Measurements from ENCODE around the gene TSR1.

TSR1 gene

GRCh38 chr17:2379489-2380225 is 43.4 kb upstream of the TSR1 start:
- no peak for TF ChIP-seq CTCF (conservative IDR thresholded peaks at IDR 0.05; ENCODE audit: low read length)

GRCh38 chr17:2378905-2379304 is 42.6 kb upstream of the TSR1 start:
- no peak overlapping the region for H3K4me3 ChIP-seq (ENCODE audit: low read length)
- TF ChIP-seq CTCF (conservative IDR thresholded peaks at IDR 0.05; ENCODE audit: low read length) = no peak
- DNase-seq (ENCODE audit: low read depth) = no peak

More at GRCh38 chr17:2379489-2380225, 43.4 kb upstream of the TSR1 start:
- no peak overlapping the region for H3K4me3 ChIP-seq (ENCODE audit: low read length)
- DNase-seq (ENCODE audit: low read depth) = no peak

GRCh38 chr17:2377659-2378058 is 41.4 kb upstream of the TSR1 start:
- DNase-seq (ENCODE audit: low read depth) = no peak
- TF ChIP-seq CTCF (conservative IDR thresholded peaks at IDR 0.05; ENCODE audit: low read length) = no peak
- no peak overlapping the region for H3K4me3 ChIP-seq (ENCODE audit: low read length)

GRCh38 chr17:2376107-2376506 is 39.9 kb upstream of the TSR1 start:
- DNase-seq (ENCODE audit: low read depth) = no peak
- TF ChIP-seq CTCF (conservative IDR thresholded peaks at IDR 0.05; ENCODE audit: low read length) = no peak
- no peak overlapping the region for H3K4me3 ChIP-seq (ENCODE audit: low read length)

GRCh38 chr17:2375406-2375805 is 39.1 kb upstream of the TSR1 start:
- no peak for DNase-seq (ENCODE audit: low read depth)
- H3K4me3 ChIP-seq (ENCODE audit: low read length) = no peak overlapping the region
- TF ChIP-seq CTCF (conservative IDR thresholded peaks at IDR 0.05; ENCODE audit: low read length) = no peak

- DNase-seq (ENCODE audit: low read depth) = no peak
- no peak for TF ChIP-seq CTCF (conservative IDR thresholded peaks at IDR 0.05; ENCODE audit: low read length)
- no peak overlapping the region for H3K4me3 ChIP-seq (ENCODE audit: low read length)
These were observed 38.5 kb upstream of the TSR1 start for GRCh38 chr17:2374549-2375285.

- TF ChIP-seq CTCF (conservative IDR thresholded peaks at IDR 0.05; ENCODE audit: low read length) = no peak
- no peak overlapping the region for H3K4me3 ChIP-seq (ENCODE audit: low read length)
- no peak for DNase-seq (ENCODE audit: low read depth)
These were observed 36.9 kb upstream of the TSR1 start for GRCh38 chr17:2373179-2373578.

Measured in AG10803 (cell line).